ENCODE results near the gene POLR1A.

Gene POLR1A

DNA sequence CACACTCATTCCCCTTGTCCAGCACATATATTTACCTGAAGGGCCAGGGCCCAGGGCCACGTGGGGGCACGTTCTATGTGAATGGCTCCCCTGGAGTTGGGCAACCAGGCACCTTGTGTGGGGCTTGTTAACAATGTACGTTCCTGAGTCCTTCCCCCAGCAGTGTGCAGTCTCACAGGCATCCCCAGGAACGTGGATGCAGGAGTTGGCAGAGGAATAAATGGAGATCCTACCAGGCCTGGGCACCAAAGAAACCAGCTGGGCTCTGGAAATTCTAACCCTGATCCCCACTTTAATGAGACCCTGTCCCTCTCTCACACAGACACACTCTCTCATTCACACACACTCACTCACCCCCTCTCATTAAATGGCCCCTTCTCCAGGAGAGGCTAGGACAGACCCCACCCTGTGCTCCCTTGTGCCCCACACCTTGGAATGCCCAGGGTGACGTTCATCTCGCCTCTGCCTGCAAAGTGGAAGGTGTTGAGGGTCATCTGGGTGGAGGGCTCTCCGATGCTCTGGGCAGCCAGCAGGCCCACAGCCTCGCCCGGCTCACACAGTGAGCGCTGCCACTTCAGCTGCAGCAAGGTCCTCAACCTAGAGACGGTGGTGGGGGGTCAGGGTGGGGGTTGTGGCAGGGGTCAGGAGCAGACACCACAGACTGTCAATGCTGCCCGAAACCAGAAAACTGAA, 65.6 kb downstream of the POLR1A start:
- no peak overlapping the region for H3K4me3 ChIP-seq (ENCODE audit: low read depth, low read length)
- TF ChIP-seq, protein P1, sequence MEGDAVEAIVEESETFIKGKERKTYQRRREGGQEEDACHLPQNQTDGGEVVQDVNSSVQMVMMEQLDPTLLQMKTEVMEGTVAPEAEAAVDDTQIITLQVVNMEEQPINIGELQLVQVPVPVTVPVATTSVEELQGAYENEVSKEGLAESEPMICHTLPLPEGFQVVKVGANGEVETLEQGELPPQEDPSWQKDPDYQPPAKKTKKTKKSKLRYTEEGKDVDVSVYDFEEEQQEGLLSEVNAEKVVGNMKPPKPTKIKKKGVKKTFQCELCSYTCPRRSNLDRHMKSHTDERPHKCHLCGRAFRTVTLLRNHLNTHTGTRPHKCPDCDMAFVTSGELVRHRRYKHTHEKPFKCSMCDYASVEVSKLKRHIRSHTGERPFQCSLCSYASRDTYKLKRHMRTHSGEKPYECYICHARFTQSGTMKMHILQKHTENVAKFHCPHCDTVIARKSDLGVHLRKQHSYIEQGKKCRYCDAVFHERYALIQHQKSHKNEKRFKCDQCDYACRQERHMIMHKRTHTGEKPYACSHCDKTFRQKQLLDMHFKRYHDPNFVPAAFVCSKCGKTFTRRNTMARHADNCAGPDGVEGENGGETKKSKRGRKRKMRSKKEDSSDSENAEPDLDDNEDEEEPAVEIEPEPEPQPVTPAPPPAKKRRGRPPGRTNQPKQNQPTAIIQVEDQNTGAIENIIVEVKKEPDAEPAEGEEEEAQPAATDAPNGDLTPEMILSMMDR (IDR thresholded peaks at IDR 0.05; ENCODE audit: insufficient read depth, low read depth, low read length, missing control alignments) = no peak
- DNase-seq (ENCODE audit: low read depth) = no peak

DNA sequence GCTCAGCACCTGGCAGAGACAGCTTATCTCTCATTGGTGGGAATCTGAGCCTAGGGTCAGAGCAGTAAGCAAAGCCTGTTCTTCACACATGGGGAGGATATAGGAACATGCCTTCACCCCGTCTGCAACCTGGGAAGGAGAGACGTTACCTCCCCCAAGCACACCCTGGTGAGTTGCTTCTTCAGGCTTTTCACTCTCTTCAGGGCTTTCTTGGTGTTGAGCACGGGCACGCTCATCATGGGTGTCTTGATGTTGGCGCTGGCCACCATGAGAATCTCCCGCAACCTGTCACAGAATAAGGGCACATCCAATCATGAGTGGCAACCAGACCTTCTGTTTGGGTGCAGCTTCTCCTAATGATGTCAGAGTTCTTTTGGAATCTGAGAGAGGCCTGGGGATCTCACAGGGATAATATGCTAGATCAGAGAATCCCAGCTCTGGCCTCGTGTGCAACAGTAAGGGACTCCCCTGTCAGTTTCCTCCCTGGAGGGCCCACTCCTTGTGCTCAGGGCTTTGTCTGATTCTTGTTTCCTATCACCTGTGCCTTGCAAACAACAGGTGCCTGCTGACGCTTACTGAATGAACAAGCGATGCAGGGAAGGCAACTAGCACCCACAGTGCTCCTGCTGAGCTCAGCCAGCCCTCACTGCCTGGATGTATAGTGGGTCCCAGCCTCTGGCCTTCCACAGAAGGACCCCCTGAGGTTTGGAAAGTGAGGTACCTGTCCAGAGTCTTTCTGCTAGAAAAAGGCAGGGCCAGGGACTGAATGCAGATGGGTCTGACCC, 66.3 kb downstream of the POLR1A start:
- no peak for DNase-seq (ENCODE audit: low read depth)
- H3K4me3 ChIP-seq (ENCODE audit: low read depth, low read length) = no peak overlapping the region
- TF ChIP-seq, protein P1 (IDR thresholded peaks at IDR 0.05; ENCODE audit: insufficient read depth, low read depth, low read length, missing control alignments) = no peak

GRCh38 chr2:86038291-86039081, 67.2 kb downstream of the POLR1A start:
- TF ChIP-seq, protein P1 (IDR thresholded peaks at IDR 0.05; ENCODE audit: insufficient read depth, low read depth, low read length, missing control alignments) = no peak
- H3K4me3 ChIP-seq (ENCODE audit: low read depth, low read length) = no peak overlapping the region
- DNase-seq (ENCODE audit: low read depth) = peak; percentile 42

- TF ChIP-seq, protein P1 (IDR thresholded peaks at IDR 0.05; ENCODE audit: insufficient read depth, low read depth, low read length, missing control alignments) = no peak
- H3K4me3 ChIP-seq (ENCODE audit: low read depth, low read length) = no peak overlapping the region
- DNase-seq (ENCODE audit: low read depth) = no peak
Measured at GRCh38 chr2:86037795-86038192, 67.9 kb downstream of the POLR1A start.

GRCh38 chr2:86037141-86037794, 68.4 kb downstream of the POLR1A start:
- TF ChIP-seq, protein P1 (IDR thresholded peaks at IDR 0.05; ENCODE audit: insufficient read depth, low read depth, low read length, missing control alignments) = no peak
- H3K4me3 ChIP-seq (ENCODE audit: low read depth, low read length) = no peak overlapping the region
- DNase-seq (ENCODE audit: low read depth) = no peak

DNA sequence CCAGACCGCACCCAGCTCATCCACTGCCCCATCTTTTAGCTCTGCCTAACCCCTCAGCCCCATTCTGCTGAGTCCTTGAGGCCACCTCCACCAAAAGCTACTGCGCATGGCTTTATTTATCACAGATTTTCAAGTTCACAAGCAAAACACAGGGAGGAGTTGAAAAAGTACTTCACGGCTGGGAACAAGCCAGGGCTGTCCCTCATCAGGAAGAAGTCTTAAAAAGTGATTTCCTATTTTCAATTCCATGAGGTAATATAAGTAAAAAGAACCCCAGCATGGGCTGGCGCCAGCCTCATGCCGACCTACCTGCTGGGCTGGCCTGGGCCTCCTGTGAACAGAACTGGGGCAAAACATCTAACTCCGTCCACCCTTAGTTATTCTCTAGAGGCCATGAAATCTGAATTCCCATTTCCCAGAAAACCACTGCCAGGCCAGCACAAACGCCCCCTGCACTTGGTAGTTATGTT, 69.0 kb downstream of the POLR1A start:
- peak overlapping the region; percentile 25; the same call in 1 of the 2 replicates for H3K4me3 ChIP-seq (ENCODE audit: low read depth, low read length)
- TF ChIP-seq, protein P1 (IDR thresholded peaks at IDR 0.05; ENCODE audit: insufficient read depth, low read depth, low read length, missing control alignments) = no peak
- no peak for DNase-seq (ENCODE audit: low read depth)
